ENCODE results near the gene ATP9B.

DNA sequence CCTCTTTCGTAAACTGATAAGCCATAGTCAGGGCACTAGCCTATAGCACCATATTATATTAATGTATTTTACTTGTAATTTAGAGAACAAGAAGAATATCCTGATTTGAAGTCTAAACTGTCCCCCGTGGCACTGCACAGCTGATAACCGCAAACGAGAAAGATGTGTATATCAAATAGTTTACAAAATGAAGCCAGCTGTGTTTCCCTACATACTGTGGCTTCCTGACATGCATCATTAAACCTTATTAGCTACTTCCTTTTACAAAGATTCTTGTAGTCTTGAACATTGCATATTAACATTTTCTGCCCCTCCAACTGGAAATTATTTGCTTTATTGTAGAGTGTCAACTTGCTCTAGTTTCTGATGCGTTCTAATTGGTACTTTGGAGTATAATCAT, 173.1 kb downstream of the ATP9B start:
- TF ChIP-seq, protein P1, sequence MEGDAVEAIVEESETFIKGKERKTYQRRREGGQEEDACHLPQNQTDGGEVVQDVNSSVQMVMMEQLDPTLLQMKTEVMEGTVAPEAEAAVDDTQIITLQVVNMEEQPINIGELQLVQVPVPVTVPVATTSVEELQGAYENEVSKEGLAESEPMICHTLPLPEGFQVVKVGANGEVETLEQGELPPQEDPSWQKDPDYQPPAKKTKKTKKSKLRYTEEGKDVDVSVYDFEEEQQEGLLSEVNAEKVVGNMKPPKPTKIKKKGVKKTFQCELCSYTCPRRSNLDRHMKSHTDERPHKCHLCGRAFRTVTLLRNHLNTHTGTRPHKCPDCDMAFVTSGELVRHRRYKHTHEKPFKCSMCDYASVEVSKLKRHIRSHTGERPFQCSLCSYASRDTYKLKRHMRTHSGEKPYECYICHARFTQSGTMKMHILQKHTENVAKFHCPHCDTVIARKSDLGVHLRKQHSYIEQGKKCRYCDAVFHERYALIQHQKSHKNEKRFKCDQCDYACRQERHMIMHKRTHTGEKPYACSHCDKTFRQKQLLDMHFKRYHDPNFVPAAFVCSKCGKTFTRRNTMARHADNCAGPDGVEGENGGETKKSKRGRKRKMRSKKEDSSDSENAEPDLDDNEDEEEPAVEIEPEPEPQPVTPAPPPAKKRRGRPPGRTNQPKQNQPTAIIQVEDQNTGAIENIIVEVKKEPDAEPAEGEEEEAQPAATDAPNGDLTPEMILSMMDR (IDR thresholded peaks at IDR 0.05 in 2 of 3, conservative IDR thresholded peaks at IDR 0.05 in 1 of 3; ENCODE audit: borderline replicate concordance in 1 of 3, insufficient read depth in 1 of 3, low read depth in 2 of 3, low read length in 2 of 3) = no peak
- no peak for TF ChIP-seq YY1 (IDR thresholded peaks at IDR 0.05; ENCODE audit: extremely low read depth, insufficient replicate concordance, low read depth, low read length)
- TF ChIP-seq RAD21 (IDR thresholded peaks at IDR 0.05; ENCODE audit: low read depth) = no peak

All from HCT116 (cell line).